ENCODE data around the gene MSMB.

GRCh38 chr10:45997994-45998763, 47.9 kb downstream of the MSMB start:
- TF ChIP-seq POLR2A (IDR thresholded peaks at IDR 0.05), result no peak
- TF ChIP-seq POLR2AphosphoS5 (IDR thresholded peaks at IDR 0.05), result no peak
- TF ChIP-seq CTCF (IDR thresholded peaks at IDR 0.05), result no peak

All from suprapubic skin (tissue), 4 donors.